CD4-positive, alpha-beta T cell treated with Interleukin-15 for 4 hours (primary cell): ENCODE results near the gene RHOT1.
"Not testable (repeated sequence)": the region's sequence is repeated elsewhere in the genome, so short reads cannot be mapped to it uniquely, and the experiment has no call there.

ENCODE experiments used
- DNase-seq: peaks from one replicate; pipeline ENCODE4 v3.0.0-alpha.2; 2020; ENCODE audit warnings: low spot score

The RHOT1 gene

DNA sequence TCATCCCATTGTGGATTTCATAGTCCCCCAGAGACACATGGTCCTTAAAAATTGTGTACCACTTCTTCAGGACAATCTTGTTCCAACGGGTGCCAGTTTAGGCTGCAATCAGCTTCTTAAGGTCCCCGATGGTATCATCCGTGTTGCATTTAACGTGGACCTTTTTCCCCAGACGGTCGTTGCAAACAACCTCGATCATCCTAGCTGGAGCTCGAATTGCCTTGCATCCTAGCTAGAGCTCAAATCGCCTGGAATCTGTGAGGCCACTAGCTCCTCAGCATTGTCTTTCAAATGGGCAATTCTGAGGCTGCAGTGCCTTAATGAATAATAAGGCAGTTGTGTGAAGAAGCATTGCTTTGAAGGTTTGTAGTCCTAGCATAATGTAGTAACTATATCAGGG is 85.6 kb downstream of the RHOT1 start:
- no peak for DNase-seq

DNA sequence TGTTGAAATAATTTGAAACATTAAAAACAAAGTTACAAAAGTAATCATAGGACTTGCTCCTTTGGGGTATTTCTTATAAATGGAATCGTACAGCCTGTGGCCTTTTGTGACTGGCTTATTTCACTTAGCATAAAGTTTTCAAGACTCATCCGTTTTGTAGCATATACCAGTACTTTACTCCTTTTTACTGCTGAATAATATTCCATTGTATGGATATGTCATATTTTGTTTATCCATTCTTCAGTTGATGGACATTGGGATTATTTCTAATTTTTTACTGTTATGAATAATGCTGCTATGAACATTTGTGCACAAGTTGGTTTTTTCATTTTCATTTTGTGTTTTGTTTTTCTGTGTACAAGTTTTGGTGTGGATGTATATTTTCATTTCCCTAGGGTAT is 93.3 kb downstream of the RHOT1 start:
- DNase-seq = no peak

DNA sequence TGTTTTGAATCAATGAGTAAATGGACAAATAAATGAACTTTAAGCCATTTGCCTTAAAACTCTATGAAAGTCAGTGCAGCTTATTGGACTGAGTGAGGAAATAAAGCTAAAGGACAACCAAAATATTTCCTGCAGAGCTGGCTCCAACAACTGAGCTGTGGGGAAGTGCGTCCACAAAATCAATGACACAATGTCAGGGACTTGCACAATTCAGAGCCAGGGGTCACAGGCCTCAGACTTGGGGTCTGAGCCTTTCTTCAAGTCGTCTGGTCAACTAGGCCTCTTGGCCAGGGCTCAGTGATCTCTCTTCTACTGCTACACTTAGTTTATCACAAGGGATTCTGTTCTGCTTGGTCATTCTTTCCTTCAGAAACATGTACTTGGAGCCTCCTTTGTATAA is 97.2 kb downstream of the RHOT1 start:
- DNase-seq = no peak

DNA sequence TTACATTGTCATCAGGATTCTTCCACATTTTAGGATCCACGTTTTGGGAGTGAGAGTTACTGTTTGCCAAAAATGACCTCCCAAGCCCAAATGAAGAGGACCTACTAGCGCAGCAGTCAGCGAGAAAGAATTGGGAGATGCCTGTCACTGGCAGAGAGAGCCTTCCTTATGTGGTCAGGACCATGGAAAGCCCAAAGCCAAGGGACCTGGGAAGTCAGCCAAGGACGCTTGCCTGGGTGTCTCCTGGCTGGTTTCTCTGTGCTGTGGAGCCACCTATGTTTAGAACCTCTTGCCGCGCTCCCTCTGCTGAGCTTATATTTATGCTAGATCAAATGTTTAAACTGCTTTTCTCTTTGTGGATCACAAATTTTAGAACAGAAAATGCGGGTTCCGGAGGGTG is 98.4 kb downstream of the RHOT1 start:
- DNase-seq = no peak

DNA sequence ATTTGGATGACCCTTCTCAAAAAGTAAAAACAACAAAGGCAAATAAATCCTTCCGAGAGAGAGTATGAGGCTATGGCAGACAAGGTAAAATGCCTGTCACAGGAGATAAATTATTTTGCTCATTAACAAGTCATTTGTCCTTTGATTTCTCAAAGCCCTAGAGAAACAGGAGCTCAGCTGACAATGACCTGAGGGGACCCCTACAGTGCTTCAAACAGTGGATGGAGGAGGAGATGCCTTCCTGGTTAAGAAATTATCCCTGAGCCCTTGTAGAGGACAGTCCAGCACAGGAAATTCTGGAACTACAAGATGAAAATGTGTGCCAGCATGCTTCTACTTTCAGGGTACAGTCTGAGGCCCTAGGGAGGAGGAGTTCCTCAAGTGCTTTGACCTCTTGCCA is 99.3 kb downstream of the RHOT1 start:
- DNase-seq = no peak

DNA sequence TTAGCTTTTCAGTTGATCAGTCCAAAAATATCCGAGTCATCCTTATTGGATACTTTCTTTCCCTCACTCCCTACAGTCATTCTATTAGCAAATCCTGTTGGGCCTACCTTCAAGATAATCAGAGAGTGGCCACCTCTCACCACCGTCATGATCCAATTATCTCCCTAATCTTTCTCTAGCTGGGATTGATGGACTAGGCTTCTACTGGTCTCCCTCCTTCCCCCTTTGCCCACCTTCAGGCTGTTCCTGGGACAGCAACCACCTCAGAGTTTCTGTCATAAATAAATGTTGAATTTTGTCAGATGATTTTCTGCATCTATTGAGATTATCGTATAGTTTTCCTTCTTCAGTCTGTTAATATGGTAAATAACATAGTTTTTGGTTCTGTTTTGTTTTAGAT is 107.2 kb downstream of the RHOT1 start:
- DNase-seq = no peak

DNA sequence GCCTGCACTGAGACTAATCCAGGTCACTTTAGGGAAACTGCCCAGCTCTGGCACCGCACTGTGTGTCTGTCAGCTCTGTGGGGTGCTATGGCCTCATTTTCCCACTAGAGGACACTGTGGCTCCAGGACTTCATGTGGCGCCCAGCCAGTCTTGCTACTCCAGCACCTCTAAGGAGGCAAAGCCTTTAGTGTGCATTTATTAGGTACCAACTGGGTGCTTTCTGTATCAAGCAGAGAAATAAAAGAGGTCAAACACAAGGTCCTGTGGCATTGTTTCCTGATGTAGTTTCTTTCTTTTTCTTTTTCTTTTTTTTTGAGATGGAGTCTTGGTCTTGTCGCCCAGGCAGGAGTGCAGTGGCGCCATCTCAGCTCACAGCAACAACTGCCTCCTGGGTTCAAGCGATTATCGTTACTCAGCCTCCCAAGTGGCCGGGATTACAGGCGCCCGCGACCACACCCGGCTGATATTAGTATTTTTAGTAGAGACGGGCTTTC is 110.9 kb downstream of the RHOT1 start:
- DNase-seq = peak; percentile 64

DNA sequence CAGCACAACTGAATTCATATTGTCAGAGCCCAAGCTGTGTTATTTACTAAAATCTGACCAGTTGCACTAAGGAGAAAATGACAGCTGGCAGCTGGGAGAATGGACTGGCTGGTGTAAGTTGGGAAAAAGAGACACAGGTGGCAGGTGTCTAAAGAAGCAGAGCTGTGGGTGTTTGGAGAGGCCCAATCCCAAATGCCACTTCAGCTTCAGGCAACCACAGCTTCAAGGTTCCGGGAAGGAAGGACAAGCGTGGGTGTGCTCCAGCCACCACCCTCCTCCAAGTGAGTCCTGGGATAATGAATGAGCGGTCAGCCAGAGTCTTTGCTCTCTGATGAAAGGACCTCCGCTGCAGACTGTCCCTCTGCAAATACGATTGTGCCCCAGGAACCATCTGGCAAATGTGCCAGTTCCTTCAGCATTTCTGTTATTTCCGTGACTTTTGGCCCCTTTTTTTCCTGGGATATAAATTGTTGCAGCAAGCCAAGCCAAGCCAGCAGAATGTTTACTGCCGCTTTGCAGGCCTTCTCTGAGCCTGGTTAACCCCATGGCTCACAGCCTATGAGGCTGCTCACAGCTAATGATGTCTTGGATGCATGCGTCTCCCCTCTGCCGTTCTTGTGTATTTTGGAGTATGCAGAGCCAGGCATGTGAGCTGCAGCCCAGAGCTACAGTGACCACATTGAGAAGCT is 113.9 kb downstream of the RHOT1 start:
- no peak for DNase-seq

DNA sequence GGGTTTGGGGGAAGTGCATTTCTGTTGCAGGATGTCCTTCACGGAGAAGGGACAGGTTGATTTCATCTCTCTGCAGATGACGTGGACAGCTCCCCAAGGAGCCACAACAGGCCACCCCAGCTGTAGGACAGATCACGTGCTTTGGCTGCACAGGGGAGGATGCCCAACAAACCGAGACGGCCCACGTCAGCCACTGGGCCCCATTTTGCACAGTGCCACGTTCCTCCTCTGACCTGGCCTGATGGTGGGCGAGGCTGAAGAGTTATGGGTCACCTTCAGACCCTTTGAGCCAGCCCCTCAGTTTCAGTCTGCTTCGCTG is 114.4 kb downstream of the RHOT1 start:
- DNase-seq = no peak

DNA sequence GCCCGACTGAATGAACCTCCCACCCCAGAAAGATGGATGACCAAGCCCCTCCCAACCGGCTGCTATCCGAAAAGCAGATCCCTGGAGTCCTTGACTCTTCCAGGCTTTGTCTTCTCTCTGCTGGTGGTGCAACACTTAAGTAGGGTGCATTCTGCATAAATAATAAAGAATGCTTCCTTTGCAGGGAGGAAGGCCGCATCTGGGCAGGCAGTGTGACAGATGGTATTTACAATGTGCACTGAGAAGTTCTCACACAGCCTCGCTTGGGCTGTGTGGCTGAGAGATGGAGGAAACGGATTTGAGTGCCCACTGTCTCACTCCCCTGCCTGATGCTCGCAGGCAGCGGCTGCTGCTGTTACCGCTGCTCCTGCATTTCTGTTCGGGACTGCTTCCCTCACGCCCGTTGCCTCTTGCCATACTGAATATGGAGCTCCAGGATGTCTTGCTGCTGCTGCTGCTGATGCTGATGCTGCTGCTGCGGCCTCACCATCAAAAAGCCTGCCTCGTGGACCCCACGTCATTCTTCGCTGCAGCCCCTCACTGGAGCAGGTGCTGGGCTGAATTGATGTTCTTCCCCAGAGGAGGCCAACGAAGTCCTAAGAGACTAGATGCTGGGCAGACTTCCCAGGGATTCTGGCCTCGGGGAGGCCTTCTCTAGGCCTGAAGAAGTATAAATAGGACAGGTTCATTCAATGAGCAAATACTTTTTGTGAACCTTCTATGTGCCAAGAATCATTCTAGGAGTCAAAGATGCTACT is 116.3 kb downstream of the RHOT1 start:
- no peak for DNase-seq

DNA sequence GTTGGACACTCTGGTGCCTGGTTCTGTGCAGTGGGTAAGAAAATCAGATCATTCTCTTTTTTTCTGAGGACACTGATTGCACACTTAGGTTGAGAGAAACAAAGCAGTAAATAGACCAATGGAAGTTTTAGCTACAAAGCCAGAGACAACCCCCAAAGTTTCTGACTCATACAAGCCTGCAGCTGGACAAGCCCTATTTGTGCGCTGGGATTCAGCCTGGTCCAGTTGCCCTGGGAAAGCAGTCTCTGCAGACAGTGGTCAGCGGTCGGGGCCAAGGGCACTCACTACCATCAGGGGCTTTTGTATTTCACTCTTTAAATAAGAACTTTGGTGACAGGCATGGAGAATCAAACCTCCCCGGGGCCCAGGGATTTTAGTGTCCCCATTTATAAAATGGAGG is 117.3 kb downstream of the RHOT1 start:
- DNase-seq = no peak

DNA sequence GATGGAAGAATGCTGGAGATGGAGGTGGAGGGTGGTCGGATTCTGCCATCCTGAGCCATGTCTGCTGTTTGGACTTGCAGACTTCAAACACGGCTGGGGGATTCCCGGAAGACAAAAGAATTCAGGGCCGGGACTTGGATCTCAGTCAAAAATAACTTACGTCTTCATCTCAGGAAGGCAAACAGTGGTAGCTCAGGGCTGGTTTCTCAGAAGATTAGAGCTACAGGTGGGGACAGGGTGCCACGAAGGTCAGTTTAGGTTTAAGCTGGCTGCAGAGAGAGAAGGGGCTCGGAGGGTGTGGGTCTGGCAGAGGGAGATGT is 119.1 kb downstream of the RHOT1 start:
- no peak for DNase-seq

DNA sequence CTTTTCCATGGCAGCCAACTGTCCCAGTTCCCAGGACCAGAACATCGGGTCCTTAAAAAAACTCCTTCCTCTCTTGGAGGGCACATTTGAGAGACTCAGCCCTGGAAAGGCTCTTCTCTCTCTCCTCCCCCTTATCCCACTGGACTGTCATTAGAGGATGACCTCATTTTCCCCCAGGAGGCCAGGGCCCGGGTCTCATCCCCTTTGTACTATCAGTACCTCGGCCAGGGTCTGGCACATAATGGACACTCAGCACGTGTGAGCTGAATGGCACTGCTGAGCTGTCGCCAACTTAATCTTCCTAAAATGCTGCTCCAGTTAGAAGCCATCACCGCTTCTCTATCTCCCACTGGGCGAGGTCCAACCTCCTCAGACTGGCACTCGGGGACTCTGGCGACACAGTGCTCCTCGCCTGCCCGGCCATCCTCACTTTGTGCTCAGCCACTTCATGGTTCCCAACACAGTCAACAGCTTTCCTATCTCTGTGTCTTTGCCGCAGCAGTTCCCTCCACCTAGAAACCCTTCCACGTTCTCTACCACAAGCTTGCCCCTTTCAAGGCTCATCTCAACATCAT is 119.7 kb downstream of the RHOT1 start:
- DNase-seq = no peak

DNA sequence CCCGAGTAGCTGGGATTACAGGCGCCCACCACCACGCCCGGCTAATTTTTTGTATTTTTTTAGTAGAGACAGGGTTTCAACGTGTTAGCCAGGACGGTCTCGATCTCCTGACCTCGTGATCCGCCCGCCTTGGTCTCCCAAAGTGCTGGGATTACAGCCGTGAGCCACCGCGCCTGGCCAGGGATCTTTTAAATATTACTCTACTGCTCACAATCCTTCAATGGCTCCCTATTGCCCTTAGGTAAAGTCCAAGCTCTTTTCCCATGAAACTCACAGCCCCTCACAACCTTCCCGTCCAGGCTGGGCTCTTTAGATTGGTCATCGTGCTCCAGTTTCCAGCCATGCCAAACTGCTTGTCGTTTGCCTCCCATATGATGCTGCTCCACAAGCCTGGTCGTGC is 121.2 kb downstream of the RHOT1 start:
- not testable (repeated sequence) for DNase-seq

DNA sequence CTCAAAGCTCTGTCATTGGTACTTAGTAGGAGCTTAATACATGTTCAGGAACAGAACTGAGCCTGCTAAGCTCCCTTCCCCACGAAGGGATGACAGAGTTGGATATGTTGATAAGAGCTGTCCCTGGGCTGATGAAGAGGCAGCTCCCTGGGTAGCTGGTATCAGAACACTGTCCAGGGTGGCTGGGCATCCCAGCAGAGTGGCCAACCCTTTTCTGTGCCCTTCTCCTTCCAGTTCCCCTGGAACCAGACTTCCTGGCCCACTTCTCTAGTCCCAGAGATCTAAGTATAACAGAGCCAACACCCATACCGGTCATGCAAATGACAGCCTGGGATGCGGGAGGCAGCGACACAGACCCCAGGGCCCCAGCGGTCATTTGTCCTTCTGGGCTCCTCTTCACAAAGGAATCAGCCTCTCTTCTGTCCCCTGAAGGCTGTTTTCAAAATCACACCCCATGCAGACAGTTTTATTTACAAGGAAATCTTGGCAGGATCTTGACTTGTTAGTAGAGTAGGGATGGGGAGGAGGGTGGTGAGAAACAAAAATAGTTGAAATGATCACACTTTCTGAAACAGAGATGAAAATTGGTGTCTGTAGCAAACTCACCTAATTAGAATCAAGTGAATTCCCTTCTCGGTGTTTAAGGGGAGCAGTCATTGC is 122.0 kb downstream of the RHOT1 start:
- no peak for DNase-seq

DNA sequence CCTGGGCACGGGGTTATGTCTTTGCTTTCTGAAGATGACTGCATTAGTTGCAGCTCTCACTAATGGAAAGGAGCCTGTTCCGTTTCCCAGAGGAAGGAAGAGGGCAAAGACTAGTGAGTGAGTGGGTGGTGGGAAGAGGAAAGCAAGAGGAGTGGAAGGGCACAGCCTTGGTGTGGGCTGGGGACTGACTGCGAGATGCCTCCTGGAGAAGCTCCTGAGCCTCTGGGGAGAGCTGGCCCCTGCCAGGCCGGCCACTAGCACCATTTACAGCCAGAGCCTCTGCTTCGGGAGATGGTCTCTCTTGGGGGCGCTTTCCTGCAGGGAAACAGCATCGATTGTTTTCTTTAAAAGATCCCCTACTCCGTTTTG is 122.5 kb downstream of the RHOT1 start:
- no peak for DNase-seq

DNA sequence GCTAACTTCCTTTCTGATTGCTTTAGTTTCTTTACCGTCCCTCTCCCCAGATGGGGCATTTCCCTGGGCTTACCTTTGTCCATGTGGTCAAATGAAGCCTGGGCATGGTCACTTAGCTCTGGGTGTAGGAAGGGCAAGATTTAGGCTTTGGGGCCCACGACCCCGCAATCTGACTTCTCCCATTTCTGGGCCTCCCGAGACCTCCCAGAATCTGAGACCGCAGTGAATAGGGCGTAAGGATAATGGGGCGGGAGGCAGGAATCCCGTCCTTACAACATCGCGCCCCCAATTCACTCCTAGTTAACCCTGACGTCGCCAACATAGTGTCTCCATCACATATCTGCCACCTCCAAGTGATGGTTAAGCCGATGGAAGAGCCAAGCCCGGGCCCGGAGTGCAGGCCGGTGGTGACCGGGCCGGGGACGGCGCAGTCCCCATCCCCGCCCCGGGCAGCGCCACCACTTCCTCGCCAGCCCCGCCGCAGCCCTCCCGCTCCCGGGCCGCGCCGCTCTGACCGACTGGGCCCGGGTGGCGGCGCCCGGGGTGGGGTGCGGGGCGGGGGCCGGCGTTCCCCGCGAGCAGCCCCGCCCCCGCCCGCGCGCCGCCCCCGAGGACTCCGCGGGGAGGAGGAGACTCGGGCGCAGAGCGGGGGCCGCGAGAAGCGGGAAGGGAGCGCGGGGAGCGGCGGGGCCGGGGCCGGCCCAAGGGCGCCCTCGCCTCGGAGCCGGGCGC is 123.1 kb downstream of the RHOT1 start, which contains the start of gene RHBDL3:
Gene RHBDL3, plus strand, starts transcription at position 641 of the 732 bp plus-strand sequence. CDS start 358 bp downstream, outside the sequence.
- no peak for DNase-seq

DNA sequence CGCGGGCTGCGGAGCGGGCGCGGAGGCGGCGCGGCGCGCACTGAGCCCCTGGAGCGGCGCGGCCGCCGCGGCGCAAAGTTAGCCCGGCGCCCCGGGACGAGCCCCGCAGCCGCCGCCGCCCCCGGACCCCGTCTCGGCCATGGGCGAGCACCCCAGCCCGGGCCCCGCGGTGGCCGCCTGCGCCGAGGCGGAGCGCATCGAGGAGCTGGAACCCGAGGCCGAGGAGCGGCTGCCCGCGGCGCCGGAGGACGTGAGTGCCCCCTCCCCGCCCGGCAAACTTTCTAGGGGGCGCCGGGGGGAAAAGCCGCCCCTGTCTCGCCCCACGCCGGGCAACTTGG is 123.7 kb downstream of the RHOT1 start:
- DNase-seq = no peak

DNA sequence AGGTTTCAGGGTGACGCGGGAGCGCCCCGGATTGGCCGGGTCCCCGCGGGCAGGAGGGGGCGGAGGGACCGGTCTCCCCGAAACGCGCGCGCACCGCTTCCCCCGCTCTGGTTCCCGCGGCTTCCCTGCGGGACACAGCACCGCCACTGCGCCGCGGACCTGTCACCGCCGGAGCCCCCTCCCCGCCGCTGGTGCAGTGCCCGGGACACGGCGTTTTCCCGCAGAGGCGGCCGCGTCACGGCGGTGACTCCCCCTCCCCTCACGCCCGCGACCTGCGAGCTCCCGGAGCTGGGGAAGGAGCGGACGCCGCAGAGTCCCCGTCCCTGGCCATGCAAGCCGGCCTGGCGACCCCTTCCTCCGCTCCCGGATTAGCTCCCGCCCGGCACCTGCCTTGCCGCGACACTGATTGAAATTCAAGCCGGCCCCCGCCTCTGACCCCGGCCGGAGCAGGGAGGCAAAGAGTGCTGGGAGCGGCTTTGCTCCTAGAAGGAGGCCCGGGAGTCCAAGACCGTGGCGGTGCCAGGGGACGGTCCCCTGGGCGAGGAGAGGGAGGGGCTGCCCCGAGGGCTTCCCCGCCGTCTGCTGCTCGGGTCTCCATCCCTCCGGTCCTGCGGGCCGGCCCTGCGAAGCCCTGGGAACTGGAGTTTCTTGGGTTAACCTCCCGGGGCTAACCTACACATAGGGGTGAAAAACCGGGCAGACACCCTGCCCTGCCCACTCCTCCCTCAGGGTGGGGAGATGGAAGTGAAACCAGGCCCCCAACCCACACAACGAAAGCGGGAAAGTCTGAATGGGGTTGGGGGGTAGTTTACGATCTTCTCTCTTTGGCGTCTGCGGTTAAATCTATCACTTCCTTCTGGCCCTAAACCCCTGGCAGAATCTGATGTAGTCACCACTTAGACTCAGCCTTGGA is 124.3 kb downstream of the RHOT1 start:
- no peak for DNase-seq

DNA sequence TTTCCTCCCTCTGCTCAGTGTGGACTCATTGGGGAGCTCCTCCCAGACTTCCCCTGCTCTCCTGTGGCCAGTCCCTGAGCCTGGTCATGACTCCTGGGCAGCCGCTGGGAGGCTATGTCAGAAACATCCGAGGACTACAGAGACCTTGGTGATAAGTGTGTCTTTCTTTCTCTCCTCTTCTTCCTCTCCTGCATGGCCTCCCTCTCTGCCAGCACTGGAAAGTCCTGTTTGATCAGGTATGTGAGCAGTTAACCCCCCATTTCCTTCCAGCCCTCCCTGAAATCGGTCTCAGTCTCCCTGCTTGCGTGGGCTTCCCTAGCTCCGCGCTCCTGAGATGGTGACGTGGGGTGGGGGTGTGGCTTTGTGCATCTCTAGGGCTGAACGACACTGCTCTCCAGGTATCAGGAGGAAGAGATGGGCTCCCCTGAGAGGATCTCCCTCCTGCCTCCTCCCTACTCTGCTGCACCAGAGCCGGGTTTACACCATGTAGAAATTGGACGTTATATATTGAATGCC is 125.4 kb downstream of the RHOT1 start:
- no peak for DNase-seq

DNA sequence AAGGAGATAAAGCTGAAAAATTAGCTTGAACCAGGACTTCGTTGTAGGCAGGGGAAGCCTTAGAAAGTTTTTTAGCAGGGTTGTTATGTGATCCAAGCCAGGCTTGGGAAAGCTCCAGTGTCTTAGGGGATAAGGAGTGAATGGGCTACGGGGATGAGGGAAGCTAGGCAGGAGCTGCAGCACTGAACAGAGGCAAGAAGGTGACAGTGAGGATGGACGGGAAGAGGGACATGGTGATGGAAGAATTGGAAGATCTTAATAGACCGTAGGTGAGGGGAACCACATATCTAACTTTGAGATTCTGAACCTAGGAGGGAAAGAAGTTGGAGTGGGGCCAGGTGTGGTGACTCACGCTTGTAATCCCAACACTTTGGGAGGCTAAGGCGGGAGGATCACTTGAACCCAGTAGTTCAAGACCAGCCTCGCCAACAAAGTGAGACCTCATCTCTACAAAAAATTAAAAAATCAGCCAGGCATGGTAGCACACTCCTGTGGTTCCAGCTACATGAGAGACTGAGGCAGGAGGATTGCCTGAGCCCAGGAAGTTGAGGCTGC is 126.5 kb downstream of the RHOT1 start:
- no peak for DNase-seq
